LNCAP (cell line): ENCODE measurements around the gene BNC2.

Source experiments
- CTCF ChIP-seq: fragments of 450-650 bp; IDR thresholded peaks from 2 replicates; pipeline ENCODE4 v1.5.1; 2017; ENCODE audit warnings: mild to moderate bottlenecking

The BNC2 gene

GRCh38 chr9:16501726-16502125 is 368.7 kb downstream of the BNC2 start:
- no peak for TF ChIP-seq CTCF

GRCh38 chr9:16501141-16501540 is 369.3 kb downstream of the BNC2 start:
- no peak for TF ChIP-seq CTCF

- TF ChIP-seq CTCF = no peak
Measured at GRCh38 chr9:16500386-16500785, 370.1 kb downstream of the BNC2 start.

- TF ChIP-seq CTCF = no peak
Measured at GRCh38 chr9:16499892-16500291, 370.6 kb downstream of the BNC2 start.

GRCh38 chr9:16496908-16497307 is 373.6 kb downstream of the BNC2 start:
- TF ChIP-seq CTCF = no peak

- no peak for TF ChIP-seq CTCF
Measured at GRCh38 chr9:16487915-16488314, 382.6 kb downstream of the BNC2 start.

- no peak for TF ChIP-seq CTCF
Measured at GRCh38 chr9:16485575-16486321, 384.7 kb downstream of the BNC2 start.

GRCh38 chr9:16485160-16485559 is 385.3 kb downstream of the BNC2 start:
- no peak for TF ChIP-seq CTCF
